GM20000 (cell line): ENCODE measurements around the gene GOLGA6L7.
"Not testable (repeated sequence)": the region's sequence is repeated elsewhere in the genome, so short reads cannot be mapped to it uniquely, and the experiment has no call there.

Experiments
- DNase-seq: peaks from one replicate; pipeline ENCODE4 v3.0.0; 2012; ENCODE audit warnings: low spot score
- TF ChIP-seq, protein P1 (sequence below): IDR thresholded peaks from 2 replicates; pipeline ENCODE4 v1.5.1; 2012; ENCODE audit warnings: mild to moderate bottlenecking, control low read depth; ENCODE audit errors: extremely low read depth, missing control alignments

Gene GOLGA6L7

DNA sequence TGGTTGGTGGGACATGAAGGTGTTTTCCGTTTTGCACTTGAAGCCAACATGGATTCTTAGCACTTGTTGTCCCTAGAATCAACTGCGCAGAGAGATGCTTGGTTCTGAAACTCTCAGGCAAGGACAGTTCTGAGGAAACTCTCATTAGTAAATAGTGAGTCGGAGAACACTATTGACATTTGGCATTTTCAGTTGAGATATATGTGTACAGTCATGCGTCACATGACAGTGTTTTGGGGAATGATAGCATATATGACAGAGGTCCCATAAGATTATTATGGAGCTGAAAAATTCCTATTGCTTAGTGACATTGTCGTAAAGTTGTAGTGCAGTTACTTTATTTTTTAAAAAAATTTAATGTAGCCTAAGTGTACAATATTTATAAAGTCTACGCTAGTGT, 43.1 kb upstream of the GOLGA6L7 start:
- no peak for DNase-seq
- TF ChIP-seq, protein P1, sequence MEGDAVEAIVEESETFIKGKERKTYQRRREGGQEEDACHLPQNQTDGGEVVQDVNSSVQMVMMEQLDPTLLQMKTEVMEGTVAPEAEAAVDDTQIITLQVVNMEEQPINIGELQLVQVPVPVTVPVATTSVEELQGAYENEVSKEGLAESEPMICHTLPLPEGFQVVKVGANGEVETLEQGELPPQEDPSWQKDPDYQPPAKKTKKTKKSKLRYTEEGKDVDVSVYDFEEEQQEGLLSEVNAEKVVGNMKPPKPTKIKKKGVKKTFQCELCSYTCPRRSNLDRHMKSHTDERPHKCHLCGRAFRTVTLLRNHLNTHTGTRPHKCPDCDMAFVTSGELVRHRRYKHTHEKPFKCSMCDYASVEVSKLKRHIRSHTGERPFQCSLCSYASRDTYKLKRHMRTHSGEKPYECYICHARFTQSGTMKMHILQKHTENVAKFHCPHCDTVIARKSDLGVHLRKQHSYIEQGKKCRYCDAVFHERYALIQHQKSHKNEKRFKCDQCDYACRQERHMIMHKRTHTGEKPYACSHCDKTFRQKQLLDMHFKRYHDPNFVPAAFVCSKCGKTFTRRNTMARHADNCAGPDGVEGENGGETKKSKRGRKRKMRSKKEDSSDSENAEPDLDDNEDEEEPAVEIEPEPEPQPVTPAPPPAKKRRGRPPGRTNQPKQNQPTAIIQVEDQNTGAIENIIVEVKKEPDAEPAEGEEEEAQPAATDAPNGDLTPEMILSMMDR = no peak

- TF ChIP-seq, protein P1 = no peak
- DNase-seq = no peak
These were observed 42.5 kb upstream of the GOLGA6L7 start for GRCh38 chr15:28890711-28891495.

DNA sequence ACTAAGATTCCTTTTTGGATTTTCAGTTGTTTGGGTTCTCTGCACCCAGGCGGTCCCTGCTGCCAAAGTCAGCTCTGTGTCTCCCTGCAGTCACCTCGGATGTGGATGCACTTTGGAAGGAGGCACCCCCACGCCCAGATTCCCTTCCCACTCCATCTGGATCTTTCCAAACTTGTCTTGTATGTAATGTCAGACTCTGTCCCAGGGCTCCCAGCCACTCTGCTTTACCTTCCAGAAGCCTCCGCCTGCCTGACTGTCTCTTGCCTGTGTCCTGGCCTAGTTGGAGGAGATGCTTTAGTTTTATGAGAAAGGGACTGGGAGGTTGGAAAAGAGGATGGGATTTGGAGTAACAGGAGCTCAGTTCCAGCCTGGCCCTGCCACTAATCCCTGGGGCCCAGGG, 41.8 kb upstream of the GOLGA6L7 start:
- not testable (repeated sequence) for DNase-seq

DNA sequence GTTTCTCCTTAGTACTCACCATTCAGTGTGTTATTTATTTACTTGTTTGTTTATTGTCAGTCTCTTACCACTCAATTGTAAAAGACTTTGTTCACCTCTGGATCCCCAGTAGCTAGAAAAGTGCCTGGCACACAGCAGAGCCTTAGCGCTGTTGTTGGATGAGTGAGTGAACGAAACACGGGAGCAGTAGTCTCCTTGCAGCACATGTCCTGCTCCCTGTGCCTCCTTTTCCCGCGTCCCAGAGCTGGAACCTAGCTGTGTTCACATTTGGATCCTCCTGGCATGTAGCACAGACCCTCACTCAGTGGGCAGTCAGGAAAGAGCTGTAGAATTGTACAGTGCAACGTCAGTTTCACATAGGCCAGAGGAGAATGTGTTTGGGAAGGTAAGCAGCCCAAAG, 41.4 kb upstream of the GOLGA6L7 start:
- not testable (repeated sequence) for DNase-seq

GRCh38 chr15:28889346-28889745, 40.9 kb upstream of the GOLGA6L7 start:
- TF ChIP-seq, protein P1 = no peak
- DNase-seq = no peak

DNA sequence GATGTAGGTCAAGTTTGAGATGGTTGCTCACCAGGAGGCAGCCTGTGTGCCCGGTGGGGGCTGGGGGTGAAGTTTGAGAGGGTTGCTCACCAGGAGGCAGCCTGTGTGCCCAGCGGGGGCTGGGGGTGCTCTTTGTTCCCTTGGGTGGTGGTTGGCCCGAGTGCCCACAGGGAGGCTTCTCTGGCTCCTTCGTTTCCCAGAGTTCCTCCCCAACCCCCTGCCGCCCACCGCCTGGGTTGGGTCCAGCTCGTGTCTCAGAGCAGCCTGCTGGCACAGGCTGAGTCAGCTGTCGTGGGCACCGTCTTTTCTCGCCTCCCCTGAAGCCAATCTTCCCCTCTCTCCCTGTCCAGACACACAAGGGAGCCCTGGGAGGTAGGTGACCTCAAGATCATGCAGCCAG, 40.5 kb upstream of the GOLGA6L7 start:
- DNase-seq = no peak

GRCh38 chr15:28888302-28888894, 40.0 kb upstream of the GOLGA6L7 start:
- TF ChIP-seq, protein P1 = no peak
- DNase-seq = no peak

More for the DNA sequence above, 40.5 kb upstream of the GOLGA6L7 start:
- TF ChIP-seq, protein P1 = no peak

DNA sequence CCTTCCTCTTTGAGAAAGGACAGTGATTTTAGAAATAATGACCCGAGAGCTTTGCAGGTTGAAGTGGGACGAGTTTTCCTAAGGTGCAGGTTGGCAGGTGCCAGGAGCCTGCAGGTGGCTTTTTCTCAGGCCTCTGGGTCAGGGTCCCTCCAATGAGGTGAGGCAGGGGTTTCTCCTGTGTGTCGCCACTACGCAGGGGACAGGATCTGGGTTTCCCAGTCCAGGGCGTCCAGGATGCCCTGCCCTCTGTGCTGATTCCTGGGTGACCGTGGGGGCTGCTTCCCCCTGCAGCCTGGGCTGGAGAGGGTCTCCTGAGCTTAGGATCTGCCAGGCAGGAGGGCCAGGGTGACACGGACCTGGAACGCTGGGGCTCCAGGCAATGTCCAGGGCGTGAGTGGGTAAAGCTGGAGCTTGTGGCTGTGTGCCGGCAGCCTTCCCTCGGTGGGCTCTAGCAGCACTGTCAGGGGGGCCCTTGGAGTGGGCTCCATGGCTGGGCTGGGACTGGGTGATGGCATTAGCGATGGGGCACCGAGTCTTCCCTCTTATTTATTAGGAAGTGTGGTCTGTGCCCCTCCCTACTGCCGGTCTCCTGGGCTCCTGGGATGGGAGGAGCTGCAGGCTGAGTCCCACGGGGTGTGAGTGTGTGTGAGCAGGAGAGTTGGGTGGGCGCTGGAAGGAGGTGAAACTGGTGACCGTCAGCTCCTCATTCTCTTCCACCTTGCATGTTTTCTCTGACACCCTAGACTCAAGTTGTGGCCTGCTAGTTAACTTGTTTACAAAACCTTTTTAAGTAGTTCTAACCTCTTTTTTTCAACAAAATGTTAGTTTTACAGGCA, 39.1 kb upstream of the GOLGA6L7 start:
- no peak for DNase-seq
- TF ChIP-seq, protein P1 = no peak
